ENCODE data around the gene UPK2. TPM values are rescaled to one million over a fixed set of nuclear protein-coding genes. Genes with fewer than 3 reads are reported as not detected.

Gene UPK2
- total and polyA plus RNA-seq, 2 of the 13 experiments (the other 11 are each of a cell fraction or from before 2014, with no cell fraction given): not detected

- TF ChIP-seq, protein P1, sequence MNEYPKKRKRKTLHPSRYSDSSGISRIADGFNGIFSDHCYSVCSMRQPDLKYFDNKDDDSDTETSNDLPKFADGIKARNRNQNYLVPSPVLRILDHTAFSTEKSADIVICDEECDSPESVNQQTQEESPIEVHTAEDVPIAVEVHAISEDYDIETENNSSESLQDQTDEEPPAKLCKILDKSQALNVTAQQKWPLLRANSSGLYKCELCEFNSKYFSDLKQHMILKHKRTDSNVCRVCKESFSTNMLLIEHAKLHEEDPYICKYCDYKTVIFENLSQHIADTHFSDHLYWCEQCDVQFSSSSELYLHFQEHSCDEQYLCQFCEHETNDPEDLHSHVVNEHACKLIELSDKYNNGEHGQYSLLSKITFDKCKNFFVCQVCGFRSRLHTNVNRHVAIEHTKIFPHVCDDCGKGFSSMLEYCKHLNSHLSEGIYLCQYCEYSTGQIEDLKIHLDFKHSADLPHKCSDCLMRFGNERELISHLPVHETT (CRISPR knock-in tag; conservative IDR thresholded peaks at IDR 0.05): no peak
- no peak for TF ChIP-seq ZNF747 (CRISPR knock-in tag; IDR thresholded peaks at IDR 0.05; ENCODE audit: borderline replicate concordance)
- no peak for TF ChIP-seq ZNF670 (CRISPR knock-in tag; IDR thresholded peaks at IDR 0.05; ENCODE audit: borderline replicate concordance)
- TF ChIP-seq, protein P2, sequence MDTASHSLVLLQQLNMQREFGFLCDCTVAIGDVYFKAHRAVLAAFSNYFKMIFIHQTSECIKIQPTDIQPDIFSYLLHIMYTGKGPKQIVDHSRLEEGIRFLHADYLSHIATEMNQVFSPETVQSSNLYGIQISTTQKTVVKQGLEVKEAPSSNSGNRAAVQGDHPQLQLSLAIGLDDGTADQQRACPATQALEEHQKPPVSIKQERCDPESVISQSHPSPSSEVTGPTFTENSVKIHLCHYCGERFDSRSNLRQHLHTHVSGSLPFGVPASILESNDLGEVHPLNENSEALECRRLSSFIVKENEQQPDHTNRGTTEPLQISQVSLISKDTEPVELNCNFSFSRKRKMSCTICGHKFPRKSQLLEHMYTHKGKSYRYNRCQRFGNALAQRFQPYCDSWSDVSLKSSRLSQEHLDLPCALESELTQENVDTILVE (CRISPR knock-in tag; IDR thresholded peaks at IDR 0.05): no peak
- TF ChIP-seq, protein P3, sequence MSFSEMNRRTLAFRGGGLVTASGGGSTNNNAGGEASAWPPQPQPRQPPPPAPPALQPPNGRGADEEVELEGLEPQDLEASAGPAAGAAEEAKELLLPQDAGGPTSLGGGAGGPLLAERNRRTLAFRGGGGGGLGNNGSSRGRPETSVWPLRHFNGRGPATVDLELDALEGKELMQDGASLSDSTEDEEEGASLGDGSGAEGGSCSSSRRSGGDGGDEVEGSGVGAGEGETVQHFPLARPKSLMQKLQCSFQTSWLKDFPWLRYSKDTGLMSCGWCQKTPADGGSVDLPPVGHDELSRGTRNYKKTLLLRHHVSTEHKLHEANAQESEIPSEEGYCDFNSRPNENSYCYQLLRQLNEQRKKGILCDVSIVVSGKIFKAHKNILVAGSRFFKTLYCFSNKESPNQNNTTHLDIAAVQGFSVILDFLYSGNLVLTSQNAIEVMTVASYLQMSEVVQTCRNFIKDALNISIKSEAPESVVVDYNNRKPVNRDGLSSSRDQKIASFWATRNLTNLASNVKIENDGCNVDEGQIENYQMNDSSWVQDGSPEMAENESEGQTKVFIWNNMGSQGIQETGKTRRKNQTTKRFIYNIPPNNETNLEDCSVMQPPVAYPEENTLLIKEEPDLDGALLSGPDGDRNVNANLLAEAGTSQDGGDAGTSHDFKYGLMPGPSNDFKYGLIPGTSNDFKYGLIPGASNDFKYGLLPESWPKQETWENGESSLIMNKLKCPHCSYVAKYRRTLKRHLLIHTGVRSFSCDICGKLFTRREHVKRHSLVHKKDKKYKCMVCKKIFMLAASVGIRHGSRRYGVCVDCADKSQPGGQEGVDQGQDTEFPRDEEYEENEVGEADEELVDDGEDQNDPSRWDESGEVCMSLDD (CRISPR knock-in tag; IDR thresholded peaks at IDR 0.05; ENCODE audit: borderline replicate concordance): peak; percentile 61; the same call in 1 of the 2 replicates
- TF ChIP-seq ZNF263 (CRISPR knock-in tag; IDR thresholded peaks at IDR 0.05): no peak
- TF ChIP-seq ZBTB21 (CRISPR knock-in tag; IDR thresholded peaks at IDR 0.05): no peak
- no peak for TF ChIP-seq PITX1 (CRISPR knock-in tag; IDR thresholded peaks at IDR 0.05)
- no peak for TF ChIP-seq RFX1 (IDR thresholded peaks at IDR 0.05)
- TF ChIP-seq THAP8 (CRISPR knock-in tag; IDR thresholded peaks at IDR 0.05; ENCODE audit: borderline replicate concordance): no peak
- TF ChIP-seq, protein P4, sequence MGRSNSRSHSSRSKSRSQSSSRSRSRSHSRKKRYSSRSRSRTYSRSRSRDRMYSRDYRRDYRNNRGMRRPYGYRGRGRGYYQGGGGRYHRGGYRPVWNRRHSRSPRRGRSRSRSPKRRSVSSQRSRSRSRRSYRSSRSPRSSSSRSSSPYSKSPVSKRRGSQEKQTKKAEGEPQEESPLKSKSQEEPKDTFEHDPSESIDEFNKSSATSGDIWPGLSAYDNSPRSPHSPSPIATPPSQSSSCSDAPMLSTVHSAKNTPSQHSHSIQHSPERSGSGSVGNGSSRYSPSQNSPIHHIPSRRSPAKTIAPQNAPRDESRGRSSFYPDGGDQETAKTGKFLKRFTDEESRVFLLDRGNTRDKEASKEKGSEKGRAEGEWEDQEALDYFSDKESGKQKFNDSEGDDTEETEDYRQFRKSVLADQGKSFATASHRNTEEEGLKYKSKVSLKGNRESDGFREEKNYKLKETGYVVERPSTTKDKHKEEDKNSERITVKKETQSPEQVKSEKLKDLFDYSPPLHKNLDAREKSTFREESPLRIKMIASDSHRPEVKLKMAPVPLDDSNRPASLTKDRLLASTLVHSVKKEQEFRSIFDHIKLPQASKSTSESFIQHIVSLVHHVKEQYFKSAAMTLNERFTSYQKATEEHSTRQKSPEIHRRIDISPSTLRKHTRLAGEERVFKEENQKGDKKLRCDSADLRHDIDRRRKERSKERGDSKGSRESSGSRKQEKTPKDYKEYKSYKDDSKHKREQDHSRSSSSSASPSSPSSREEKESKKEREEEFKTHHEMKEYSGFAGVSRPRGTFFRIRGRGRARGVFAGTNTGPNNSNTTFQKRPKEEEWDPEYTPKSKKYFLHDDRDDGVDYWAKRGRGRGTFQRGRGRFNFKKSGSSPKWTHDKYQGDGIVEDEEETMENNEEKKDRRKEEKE (IDR thresholded peaks at IDR 0.05): no peak
- TF ChIP-seq FOXK2 (IDR thresholded peaks at IDR 0.05): no peak
- no peak for TF ChIP-seq MTF1 (CRISPR knock-in tag; IDR thresholded peaks at IDR 0.05)
- TF ChIP-seq, protein P5, sequence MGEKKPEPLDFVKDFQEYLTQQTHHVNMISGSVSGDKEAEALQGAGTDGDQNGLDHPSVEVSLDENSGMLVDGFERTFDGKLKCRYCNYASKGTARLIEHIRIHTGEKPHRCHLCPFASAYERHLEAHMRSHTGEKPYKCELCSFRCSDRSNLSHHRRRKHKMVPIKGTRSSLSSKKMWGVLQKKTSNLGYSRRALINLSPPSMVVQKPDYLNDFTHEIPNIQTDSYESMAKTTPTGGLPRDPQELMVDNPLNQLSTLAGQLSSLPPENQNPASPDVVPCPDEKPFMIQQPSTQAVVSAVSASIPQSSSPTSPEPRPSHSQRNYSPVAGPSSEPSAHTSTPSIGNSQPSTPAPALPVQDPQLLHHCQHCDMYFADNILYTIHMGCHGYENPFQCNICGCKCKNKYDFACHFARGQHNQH (CRISPR knock-in tag; IDR thresholded peaks at IDR 0.05): 0 out of 2 replicates have a peak, but pooled peaks have one; percentile 29
- 0 out of 2 replicates have a peak, but pooled peaks have one; percentile 36 for TF ChIP-seq ESRRA (CRISPR knock-in tag; IDR thresholded peaks at IDR 0.05; ENCODE audit: low read depth)
- peak; percentile 81; the same call in 1 of the 2 replicates for TF ChIP-seq CCDC6 (CRISPR knock-in tag; IDR thresholded peaks at IDR 0.05)
- TF ChIP-seq MEIS1 (CRISPR knock-in tag; IDR thresholded peaks at IDR 0.05; ENCODE audit: borderline replicate concordance): no peak
- no peak for TF ChIP-seq MAFG (CRISPR knock-in tag; IDR thresholded peaks at IDR 0.05)
- TF ChIP-seq ZNF24 (IDR thresholded peaks at IDR 0.05): no peak
- no peak for TF ChIP-seq ZNF547 (CRISPR knock-in tag; IDR thresholded peaks at IDR 0.05)
These were observed 45.6 kb upstream of the UPK2 start (continued) for GRCh38 chr11:118910309-118911112.

All from HepG2 (cell line).